Ureter (tissue), 1 donor: ENCODE data around the gene CFAP57. TPM values are rescaled to one million over a fixed set of nuclear protein-coding genes. Genes with fewer than 3 reads are reported as not detected.
A peak's percentile ranks its signal among the peaks of the same experiment; 100 is the strongest.

Experiments
- DNase-seq: peaks from one replicate; pipeline ENCODE4 v3.0.0-alpha.2; 2020; ENCODE audit warnings: low spot score
- total RNA-seq: library from RNA; stranded (reverse); gene quantifications from one replicate; pipeline ENCODE4 v1.2.4, GENCODE V29; 2023
- donor health status: DM: yes; HTN: yes; CAD: no.

CFAP57 gene
- total RNA-seq, 1 donor from 2014 or later: 0.47 TPM

GRCh38 chr1:43277116-43277876, 105.2 kb downstream of the CFAP57 start:
- DNase-seq: no peak

- no peak for DNase-seq
Observed at GRCh38 chr1:43279161-43279560, 107.0 kb downstream of the CFAP57 start.

GRCh38 chr1:43279666-43280065, 107.5 kb downstream of the CFAP57 start:
- DNase-seq: no peak

GRCh38 chr1:43280692-43281091, 108.6 kb downstream of the CFAP57 start:
- DNase-seq: no peak

GRCh38 chr1:43282220-43283195, 110.4 kb downstream of the CFAP57 start:
- no peak for DNase-seq

- DNase-seq: no peak
Observed at GRCh38 chr1:43284065-43284464, 111.9 kb downstream of the CFAP57 start.

GRCh38 chr1:43284546-43285110, 112.5 kb downstream of the CFAP57 start:
- no peak for DNase-seq

- peak; percentile 84 for DNase-seq
Observed at GRCh38 chr1:43285269-43285990, 113.3 kb downstream of the CFAP57 start, which contains the start of gene C1orf210. Gene C1orf210 (minus strand): TSS chr1:43285581. CDS start chr1:43283270, 2,311 bp downstream.

GRCh38 chr1:43286115-43286514, 114.0 kb downstream of the CFAP57 start:
- DNase-seq: no peak

GRCh38 chr1:43286533-43286932, 114.4 kb downstream of the CFAP57 start:
- DNase-seq: no peak

- DNase-seq: no peak
Observed at GRCh38 chr1:43288058-43288784, 116.1 kb downstream of the CFAP57 start.

GRCh38 chr1:43288785-43289706, 116.9 kb downstream of the CFAP57 start:
- DNase-seq: no peak

GRCh38 chr1:43292216-43292615, 120.1 kb downstream of the CFAP57 start:
- no peak for DNase-seq

- DNase-seq: no peak
Observed at GRCh38 chr1:43292679-43293078, 120.5 kb downstream of the CFAP57 start.

- DNase-seq: no peak
Observed at GRCh38 chr1:43293176-43293575, 121.0 kb downstream of the CFAP57 start.

- no peak for DNase-seq
Observed at GRCh38 chr1:43293896-43294760, 122.0 kb downstream of the CFAP57 start.

- DNase-seq: no peak
Observed at GRCh38 chr1:43294761-43295160, 122.6 kb downstream of the CFAP57 start.

GRCh38 chr1:43296207-43296606, 124.1 kb downstream of the CFAP57 start:
- DNase-seq: no peak

GRCh38 chr1:43298055-43298454, 125.9 kb downstream of the CFAP57 start:
- no peak for DNase-seq
